DND-41 (cell line): Measurements from ENCODE around the gene DPP7.

Source experiments
- ATAC-seq: fragments of 200-7000 bp; cut with Tn5 transposase; 3 replicates; pipeline ENCODE4 v1.9.1; 2021; ENCODE audit warnings: low read depth; ENCODE audit not compliant: insufficient read depth
- DNase-seq: peaks from one replicate; pipeline ENCODE4 v3.0.0-alpha.2; 2020
- H2AFZ ChIP-seq: 2 replicates; pipeline ENCODE4 v1.6.0; 2012; ENCODE audit warnings: low read depth, low read length
- H3K27ac ChIP-seq: 2 replicates; pipeline ENCODE4 v1.5.1; 2012; ENCODE audit warnings: low read length, inconsistent platforms
- H3K27me3 ChIP-seq: fragments of 200-600 bp; sonication (generic); 2 replicates; pipeline ENCODE4 v1.6.0; 2012; ENCODE audit warnings: low read length, mild to moderate bottlenecking, inconsistent platforms; ENCODE audit not compliant: insufficient read depth, poor library complexity
- H3K36me3 ChIP-seq: 2 replicates; pipeline ENCODE4 v1.5.1; 2012; ENCODE audit warnings: low read length, inconsistent platforms; ENCODE audit not compliant: insufficient read depth
- H3K4me1 ChIP-seq: 2 replicates; pipeline ENCODE4 v1.5.1; 2012; ENCODE audit warnings: mild to moderate bottlenecking, low read length; ENCODE audit not compliant: insufficient read depth
- H3K4me2 ChIP-seq: 2 replicates; pipeline ENCODE4 v1.6.0; 2012; ENCODE audit warnings: mild to moderate bottlenecking, moderate library complexity, low read length, inconsistent platforms; ENCODE audit not compliant: insufficient read depth
- H3K4me3 ChIP-seq, 2 experiments: fragments of 200-600 bp in 1 of 2; shearing (Covaris generic) in 1 of 2; 2 replicates each; pipeline ENCODE4 v1.5.1; 2012 to 2016; ENCODE audit warnings: inconsistent platforms in 2 of 2, low read length in 2 of 2, mild to moderate bottlenecking in 2 of 2, low read depth in 1 of 2, moderate library complexity in 1 of 2
- H3K79me2 ChIP-seq: 2 replicates; pipeline ENCODE4 v1.6.0; 2012; ENCODE audit warnings: low read length, inconsistent platforms; ENCODE audit not compliant: insufficient read depth
- H3K9ac ChIP-seq: 2 replicates; pipeline ENCODE4 v1.6.0; 2012; ENCODE audit warnings: low read depth, mild to moderate bottlenecking, inconsistent platforms, low read length, moderate library complexity
- H3K9me3 ChIP-seq: 2 replicates; pipeline ENCODE4 v1.5.1; 2012; ENCODE audit warnings: low read length, moderate library complexity, mild to moderate bottlenecking, inconsistent platforms; ENCODE audit not compliant: insufficient read depth, severe bottlenecking
- H4K20me1 ChIP-seq: 2 replicates; pipeline ENCODE4 v1.6.0; 2012; ENCODE audit warnings: low read length; ENCODE audit not compliant: insufficient read depth
- CTCF ChIP-seq: IDR thresholded peaks from 2 replicates; pipeline ENCODE4 v1.5.1; 2012; ENCODE audit warnings: borderline replicate concordance, low read length, moderate library complexity, mild to moderate bottlenecking; ENCODE audit not compliant: poor library complexity, severe bottlenecking; ENCODE audit errors: extremely low read depth
- EZH2 ChIP-seq: IDR thresholded peaks from 3 replicates; pipeline ENCODE4 v1.6.1; 2012; ENCODE audit warnings: borderline replicate concordance, low read depth, mild to moderate bottlenecking, moderate library complexity, low read length, inconsistent platforms; ENCODE audit not compliant: severe bottlenecking

DPP7 gene

GRCh38 chr9:137157618-137158415 is 43.3 kb upstream of the DPP7 start:
- no peaks in the 10 kb centered on the region for H3K4me1 ChIP-seq
- no peak overlapping the region for H3K9ac ChIP-seq
- H3K27ac ChIP-seq, result no peak overlapping the region
- no peak overlapping the region for H3K4me2 ChIP-seq
- peaks cover 9% of the 10 kb centered on the region; the same call in 1 of the 2 replicates for H4K20me1 ChIP-seq
- H3K4me3 ChIP-seq, result no peak overlapping the region
- no peaks in the 10 kb centered on the region for H3K79me2 ChIP-seq
- no peaks in the 10 kb centered on the region for H3K36me3 ChIP-seq
- TF ChIP-seq EZH2 (no peak), CTCF (no peak)
- ATAC-seq, result no peak
- no peaks in the 10 kb centered on the region for H3K9me3 ChIP-seq
- DNase-seq, result no peak
- H2AFZ ChIP-seq, result no peak overlapping the region
- H3K27me3 ChIP-seq, result no peaks in the 10 kb centered on the region

GRCh38 chr9:137156567-137157375 is 42.2 kb upstream of the DPP7 start:
- Histone ChIP-seq H3K9me3 (no peaks in the 10 kb centered on the region), H3K4me2 (no peak overlapping the region), H3K4me1 (no peaks in the 10 kb centered on the region), H3K4me3 (no peak overlapping the region), H3K36me3 (no peaks in the 10 kb centered on the region), H3K9ac (no peak overlapping the region), H3K79me2 (no peaks in the 10 kb centered on the region), H2AFZ (no peak overlapping the region), H4K20me1 (peaks cover 9% of the 10 kb centered on the region; the same call in 1 of the 2 replicates), H3K27me3 (no peaks in the 10 kb centered on the region), H3K27ac (no peak overlapping the region)
- TF ChIP-seq EZH2 (no peak), CTCF (no peak)
- peak; percentile 54 for ATAC-seq
- peak; percentile 20 for DNase-seq

- DNase-seq (no peak), ATAC-seq (no peak)
- Histone ChIP-seq H3K4me1 (no peaks in the 10 kb centered on the region), H3K9me3 (no peaks in the 10 kb centered on the region), H3K27ac (no peak overlapping the region), H3K79me2 (no peaks in the 10 kb centered on the region), H4K20me1 (peaks cover 7% of the 10 kb centered on the region; the same call in 1 of the 2 replicates), H3K36me3 (no peaks in the 10 kb centered on the region), H2AFZ (no peak overlapping the region), H3K9ac (no peak overlapping the region), H3K4me2 (no peak overlapping the region), H3K4me3 (no peak overlapping the region), H3K27me3 (no peaks in the 10 kb centered on the region)
- TF ChIP-seq CTCF (no peak), EZH2 (no peak)
Measured at GRCh38 chr9:137152844-137153405, 38.4 kb upstream of the DPP7 start.
